Measurements from ENCODE around the gene SETBP1. TPM values are rescaled to one million over a fixed set of nuclear protein-coding genes. Genes with fewer than 3 reads are reported as not detected.

The SETBP1 gene
- total RNA-seq, 3 donors from 2014 or later = 15.0 to 97.2 (median 17.8) TPM

GRCh38 chr18:44788334-44788733 is 107.6 kb downstream of the SETBP1 start:
- intact Hi-C loops (cut with DNase I, micrococcal nuclease) = no loop called here
- TF ChIP-seq CTCF (IDR thresholded peaks at IDR 0.05) = no peak
- H3K36me3 ChIP-seq (ENCODE audit: low read depth) = no peaks in the 10 kb centered on the region
- ATAC-seq (no peak), DNase-seq (no peak)
- H3K9me3 ChIP-seq = no peaks in the 10 kb centered on the region
- H3K4me1 ChIP-seq (ENCODE audit: low read depth) = peaks cover 4% of the 10 kb centered on the region
- H3K4me3 ChIP-seq = no peak overlapping the region

GRCh38 chr18:44789710-44790109 is 109.0 kb downstream of the SETBP1 start:
- intact Hi-C loops (cut with DNase I, micrococcal nuclease) = no loop called here
- no peak overlapping the region for H3K4me3 ChIP-seq

GRCh38 chr18:44790860-44791259 is 110.2 kb downstream of the SETBP1 start:
- intact Hi-C loops (cut with DNase I, micrococcal nuclease) = no loop called here
- ATAC-seq (no peak), DNase-seq (no peak)
- Histone ChIP-seq H3K4me1 (ENCODE audit: low read depth) (peaks cover 4% of the 10 kb centered on the region), H3K9me3 (no peaks in the 10 kb centered on the region), H3K36me3 (ENCODE audit: low read depth) (no peaks in the 10 kb centered on the region), H3K4me3 (no peak overlapping the region)
- TF ChIP-seq CTCF (IDR thresholded peaks at IDR 0.05) = no peak

More at GRCh38 chr18:44789710-44790109, 109.0 kb downstream of the SETBP1 start:
- H3K4me1 ChIP-seq (ENCODE audit: low read depth) = peaks cover 4% of the 10 kb centered on the region
- H3K9me3 ChIP-seq = no peaks in the 10 kb centered on the region
- no peak for DNase-seq
- no peaks in the 10 kb centered on the region for H3K36me3 ChIP-seq (ENCODE audit: low read depth)
- TF ChIP-seq CTCF (IDR thresholded peaks at IDR 0.05) = no peak
- ATAC-seq = no peak

- ATAC-seq (peak; percentile 14), DNase-seq (no peak)
- H3K36me3 ChIP-seq (ENCODE audit: low read depth) = no peaks in the 10 kb centered on the region
- H3K4me1 ChIP-seq (ENCODE audit: low read depth) = peaks cover 4% of the 10 kb centered on the region
- no peak for TF ChIP-seq CTCF (IDR thresholded peaks at IDR 0.05)
- intact Hi-C loops (cut with DNase I, micrococcal nuclease) = no loop called here
- H3K9me3 ChIP-seq = no peaks in the 10 kb centered on the region
- no peak overlapping the region for H3K4me3 ChIP-seq
Observed at GRCh38 chr18:44791520-44791919, 110.8 kb downstream of the SETBP1 start.

GRCh38 chr18:44792456-44793061 is 111.9 kb downstream of the SETBP1 start:
- no peak for DNase-seq
- intact Hi-C loops (cut with DNase I, micrococcal nuclease) = no loop called here
- Histone ChIP-seq H3K36me3 (ENCODE audit: low read depth) (no peaks in the 10 kb centered on the region), H3K4me1 (ENCODE audit: low read depth) (peaks cover 4% of the 10 kb centered on the region), H3K4me3 (no peak overlapping the region), H3K9me3 (no peaks in the 10 kb centered on the region)
- no peak for TF ChIP-seq CTCF (IDR thresholded peaks at IDR 0.05)
- ATAC-seq = no peak

GRCh38 chr18:44793194-44793593 is 112.5 kb downstream of the SETBP1 start:
- no peak for DNase-seq
- H3K9me3 ChIP-seq = no peaks in the 10 kb centered on the region
- no peaks in the 10 kb centered on the region for H3K36me3 ChIP-seq (ENCODE audit: low read depth)
- intact Hi-C loops (cut with DNase I, micrococcal nuclease) = no loop called here
- H3K4me1 ChIP-seq (ENCODE audit: low read depth) = peaks cover 4% of the 10 kb centered on the region
- no peak overlapping the region for H3K4me3 ChIP-seq
- TF ChIP-seq CTCF (IDR thresholded peaks at IDR 0.05) = no peak
- no peak for ATAC-seq

All from mucosa of descending colon (tissue), 3 donors.